ENCODE data around the gene DUSP14.

DNA sequence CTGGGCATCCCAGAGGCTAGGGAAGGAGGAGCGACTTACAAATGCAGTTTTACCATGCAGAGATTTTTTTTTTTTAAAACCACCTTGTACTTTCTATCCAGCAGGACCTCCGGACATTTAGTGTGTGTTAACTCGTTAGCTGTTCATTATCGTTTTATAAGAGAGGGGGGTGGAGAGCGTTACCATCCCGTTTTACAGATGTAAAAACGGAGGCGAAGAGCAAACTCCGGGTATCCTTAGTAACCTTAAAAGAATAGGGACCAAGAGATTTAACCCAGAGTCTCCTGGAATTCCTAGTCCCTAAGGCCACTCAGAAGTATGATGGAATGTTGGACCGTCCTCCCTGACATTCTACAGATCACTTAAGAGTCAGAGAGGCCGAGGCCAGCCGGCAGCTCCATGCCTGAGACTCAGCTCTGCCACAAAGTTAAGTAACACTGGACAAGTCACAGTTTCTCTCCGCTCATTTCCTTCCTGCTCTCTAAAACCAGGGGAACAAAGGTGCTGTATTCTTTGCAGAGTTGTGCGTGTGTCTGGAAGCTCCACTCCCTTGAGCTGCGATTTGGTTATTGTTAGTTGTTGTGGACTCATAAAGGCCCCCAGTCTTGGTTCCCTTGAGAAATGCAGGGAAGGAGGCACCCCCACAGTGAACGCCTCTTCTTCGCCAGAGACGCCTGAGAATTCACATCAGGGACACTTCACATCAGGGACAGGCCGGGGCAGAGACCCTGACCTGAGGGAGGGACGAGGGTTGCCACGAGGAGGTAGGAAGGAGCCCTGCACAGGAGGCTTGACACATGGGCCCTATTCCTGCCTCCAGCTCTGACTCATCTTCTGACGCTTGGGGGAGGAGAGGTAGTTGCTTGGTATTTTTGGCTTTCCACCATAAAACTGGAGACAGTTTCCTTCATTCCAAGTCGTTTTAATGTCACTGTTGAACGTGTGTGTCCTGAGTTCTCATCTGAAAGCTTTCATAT lies 1.2 kb downstream of the DUSP14 start:
- TF ChIP-seq POLR2A (IDR thresholded peaks at IDR 0.05) (no peak), POLR2AphosphoS5 (IDR thresholded peaks at IDR 0.05) (no peak)
- TF ChIP-seq, protein P1, sequence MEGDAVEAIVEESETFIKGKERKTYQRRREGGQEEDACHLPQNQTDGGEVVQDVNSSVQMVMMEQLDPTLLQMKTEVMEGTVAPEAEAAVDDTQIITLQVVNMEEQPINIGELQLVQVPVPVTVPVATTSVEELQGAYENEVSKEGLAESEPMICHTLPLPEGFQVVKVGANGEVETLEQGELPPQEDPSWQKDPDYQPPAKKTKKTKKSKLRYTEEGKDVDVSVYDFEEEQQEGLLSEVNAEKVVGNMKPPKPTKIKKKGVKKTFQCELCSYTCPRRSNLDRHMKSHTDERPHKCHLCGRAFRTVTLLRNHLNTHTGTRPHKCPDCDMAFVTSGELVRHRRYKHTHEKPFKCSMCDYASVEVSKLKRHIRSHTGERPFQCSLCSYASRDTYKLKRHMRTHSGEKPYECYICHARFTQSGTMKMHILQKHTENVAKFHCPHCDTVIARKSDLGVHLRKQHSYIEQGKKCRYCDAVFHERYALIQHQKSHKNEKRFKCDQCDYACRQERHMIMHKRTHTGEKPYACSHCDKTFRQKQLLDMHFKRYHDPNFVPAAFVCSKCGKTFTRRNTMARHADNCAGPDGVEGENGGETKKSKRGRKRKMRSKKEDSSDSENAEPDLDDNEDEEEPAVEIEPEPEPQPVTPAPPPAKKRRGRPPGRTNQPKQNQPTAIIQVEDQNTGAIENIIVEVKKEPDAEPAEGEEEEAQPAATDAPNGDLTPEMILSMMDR (IDR thresholded peaks at IDR 0.05 in 8 of 11, conservative IDR thresholded peaks at IDR 0.05 in 3 of 11) = no peak

Measured in spleen (tissue), 7 donors.